Right lobe of liver (tissue), 4 donors: ENCODE measurements around the gene GSTA4.

Source experiments
- CTCF ChIP-seq, 4 donors: fragments of 200-600 bp in 3 of 4; fragments of 450-650 bp in 1 of 4; IDR thresholded peaks; one replicate each; pipeline versions ENCODE4 v1.5.1 to v1.8.0; 2016 to 2022; ENCODE audit warnings: antibody characterized with exemption in 4 of 4, mild to moderate bottlenecking in 2 of 4
- POLR2A ChIP-seq: fragments of 450-650 bp; IDR thresholded peaks from one replicate; pipeline ENCODE4 v1.6.1; 2017; ENCODE audit warnings: antibody characterized with exemption, mild to moderate bottlenecking
- donor health status: DM: no; HTN: no; CAD: no.
- donor health status: DM: no; HTN: no; CAD: no.
- donor health status: DM: no; HTN: yes; CAD: no.

DNA sequence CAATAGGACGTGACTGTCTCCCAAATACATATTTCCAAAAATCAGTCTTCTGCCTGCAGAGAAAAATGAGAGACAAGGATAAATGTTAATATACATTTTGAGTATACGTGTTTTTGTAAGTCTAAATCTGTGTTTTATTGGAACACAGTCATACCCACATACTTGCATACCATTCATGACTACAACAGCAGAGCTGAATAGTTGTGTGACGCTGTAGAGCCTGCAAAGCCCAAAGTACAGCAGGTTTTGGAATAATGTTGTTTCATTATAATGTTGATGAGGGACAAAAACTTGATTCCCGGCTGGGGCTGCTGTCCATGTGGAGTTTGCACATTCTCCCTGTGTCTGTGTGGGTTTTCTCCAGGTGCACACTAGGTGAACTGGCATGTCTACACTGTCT, 46.3 kb upstream of the GSTA4 start:
- TF ChIP-seq CTCF (IDR thresholded peaks at IDR 0.05) (no peak), POLR2A (no peak)
